Parietal lobe (tissue), 2 donors: Measurements from ENCODE around the gene HHAT. TPM values are rescaled to one million over a fixed set of nuclear protein-coding genes. Genes with fewer than 3 reads are reported as not detected.

Source experiments
- small RNA-seq: library from RNA; depleted of rRNA; stranded (forward); fragments of <200 nt; gene quantifications from one replicate; pipeline ENCODE3, GENCODE V24; 2014; ENCODE audit warnings: low replicate concordance
- total RNA-seq: library from RNA; depleted of rRNA; stranded (reverse); fragments of >200 nt; gene quantifications from one replicate; pipeline ENCODE4 v1.2.3, GENCODE V29; 2014

The HHAT gene
- total RNA-seq, result 3.4 TPM

DNA sequence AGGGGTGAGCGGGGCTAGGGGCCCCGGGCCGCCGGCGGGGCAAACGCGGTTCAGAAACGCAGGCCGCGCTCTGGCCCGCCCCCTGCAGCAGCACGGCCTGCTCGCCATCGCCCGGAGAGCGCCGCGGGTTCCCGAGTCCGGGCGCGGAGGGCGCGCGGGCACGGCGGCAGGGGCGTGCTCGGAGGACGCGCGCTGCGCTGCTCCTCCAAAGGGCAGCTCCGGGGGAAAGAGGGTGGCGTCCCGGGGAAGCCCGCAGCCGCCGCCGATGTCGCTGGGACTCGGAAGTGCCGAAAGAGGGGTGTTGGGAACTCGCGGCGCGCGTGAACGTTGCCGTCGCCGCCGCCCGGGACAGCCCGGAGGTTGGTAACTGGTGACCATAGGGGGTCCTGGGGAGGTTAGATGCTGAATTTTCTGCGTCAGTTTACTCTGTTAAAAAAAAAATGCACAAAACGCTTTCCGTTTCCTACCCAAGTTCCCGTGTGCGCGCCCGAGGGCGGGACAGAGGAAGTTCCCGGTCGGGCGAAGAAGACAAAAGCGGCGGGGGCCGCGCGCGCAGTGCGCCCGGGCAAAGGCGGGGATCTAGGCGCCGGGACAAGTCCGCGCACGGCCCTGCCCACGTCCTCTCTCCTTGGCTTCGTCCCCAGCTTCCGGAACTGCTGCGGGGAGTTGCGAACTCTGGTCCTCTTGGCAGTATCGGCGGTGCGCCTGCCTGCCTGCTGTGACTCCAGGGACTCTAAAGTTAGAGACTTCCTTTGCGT is at the start of gene HHAT:
HHAT (plus strand) TSS at position 157 of the 758 bp plus-strand sequence. CDS start 20,074 bp downstream, outside the sequence.

Small RNA genes lying within 50 kb of the gene (small RNA-seq; reads per million reads assigned to genes)
- 29.8 reads per million, percentile 93 among the genes with 10 or more reads in this experiment for gene RNU5A-8P

Other genes starting within 250 kb of the HHAT start
- 5.6 TPM for gene SERTAD4, start 96.1 kb upstream of the HHAT start, total RNA-seq